Natural killer cell (primary cell): ENCODE measurements around the gene TMPRSS3. TPM values are rescaled to one million over a fixed set of nuclear protein-coding genes. Genes with fewer than 3 reads are reported as not detected.

Source experiments
- ATAC-seq, 3 donors: fragments of 150-1000 bp in 2 of 3; fragments of 200-7000 bp in 1 of 3; cut with Tn5 transposase; 1 replicate in 1 of 3; 2 replicates in 2 of 3; pipeline ENCODE4 v1.10.0; 2021; ENCODE audit warnings: mild to moderate bottlenecking in 2 of 3, moderate library complexity in 2 of 3
- DNase-seq, 2 donors: peaks; one replicate each; pipeline versions ENCODE4 v3.0.0 to v3.0.0-alpha.2; 2013 to 2021; ENCODE audit warnings: mixed read lengths in 1 of 2
- H3K27ac ChIP-seq: one replicate; pipeline ENCODE4 v1.5.1; 2013; ENCODE audit warnings: mild to moderate bottlenecking, low read length
- H3K27me3 ChIP-seq: one replicate; pipeline ENCODE4 v1.6.1; 2013; ENCODE audit warnings: low read length; ENCODE audit not compliant: control insufficient read depth, insufficient read depth
- H3K36me3 ChIP-seq: one replicate; pipeline ENCODE4 v1.6.1; 2013; ENCODE audit warnings: low read length; ENCODE audit not compliant: control insufficient read depth, insufficient read depth
- H3K4me1 ChIP-seq: one replicate; pipeline ENCODE4 v1.6.1; 2013; ENCODE audit warnings: low read length; ENCODE audit not compliant: control insufficient read depth, insufficient read depth
- H3K4me3 ChIP-seq: one replicate; pipeline ENCODE4 v1.5.1; 2013; ENCODE audit warnings: low read length
- H3K9me3 ChIP-seq: one replicate; pipeline ENCODE4 v1.6.1; 2013; ENCODE audit warnings: low read length; ENCODE audit not compliant: control insufficient read depth, insufficient read depth
- H3K27ac Mint-ChIP-seq, 2 donors: one replicate each; pipeline ENCODE4 v1.8.0; 2022; ENCODE audit warnings: mild to moderate bottlenecking in 2 of 2, mixed read lengths in 2 of 2, moderate library complexity in 1 of 2
- H3K27me3 Mint-ChIP-seq, 2 donors: one replicate each; pipeline ENCODE4 v1.8.0; 2022; ENCODE audit warnings: low read depth in 2 of 2, mixed read lengths in 2 of 2
- H3K36me3 Mint-ChIP-seq: one replicate; pipeline ENCODE4 v1.8.0; 2022; ENCODE audit warnings: mixed read lengths
- H3K4me1 Mint-ChIP-seq, 2 donors: one replicate each; pipeline ENCODE4 v1.8.0; 2022; ENCODE audit warnings: mixed read lengths in 2 of 2
- H3K4me3 Mint-ChIP-seq: one replicate; pipeline ENCODE4 v1.8.0; 2022; ENCODE audit warnings: mild to moderate bottlenecking, moderate library complexity, mixed read lengths
- H3K9me3 Mint-ChIP-seq, 2 donors: one replicate each; pipeline ENCODE4 v1.8.0; 2022; ENCODE audit warnings: mixed read lengths in 2 of 2
- WGBS: methylation state at CpG from one replicate; pipeline ENCODE4 v1.1.7; 2013; ENCODE audit warnings: missing lambda C conversion rate; ENCODE audit not compliant: insufficient coverage; 5-methylcytosine and 5-hydroxymethylcytosine counted together
- intact Hi-C: fragments of 100-400 bp; cut with micrococcal nuclease; formaldehyde crosslinking; loops from one replicate; pipeline ENCODE4 v1.14.2; 2022
- total RNA-seq, 4 donors: library from RNA; stranded (reverse); fragments of 120-200 nt in 1 of 4; gene quantifications; one replicate each; pipeline versions ENCODE4 v1.2.3 to v1.2.4, GENCODE V29; 2013 to 2022
- TF ChIP-seq, protein P1 (sequence below): fragments of 200-600 bp; IDR thresholded peaks from one replicate; pipeline ENCODE4 v1.8.0; 2022; ENCODE audit warnings: antibody characterized with exemption

TMPRSS3 gene
- total RNA-seq, 3 donors from 2014 or later (not counting 1 experiment from before 2014, with no cell fraction given), result 0.25 TPM; not detected in 2

GRCh38 chr21:42350927-42351426 lies 44.9 kb downstream of the TMPRSS3 start, which contains the start of gene TFF2:
Gene TFF2, minus strand, starts transcription at chr21:42350994. Its CDS starts 37 bp downstream, at chr21:42350957.
- DNase-seq, result no peak

GRCh38 chr21:42350318-42350910 lies 45.4 kb downstream of the TMPRSS3 start:
- H3K27me3 ChIP-seq, result no peaks in the 10 kb centered on the region
- ATAC-seq (no peak), DNase-seq (no peak)
- Mint-ChIP-seq H3K9me3 (peaks cover 0 to 6% of the 10 kb centered on the region in 2 donors), H3K36me3 (peaks cover 11% of the 10 kb centered on the region), H3K27ac (no peak overlapping the region), H3K4me1 (no peaks in the 10 kb centered on the region), H3K4me3 (no peak overlapping the region), H3K27me3 (peaks cover 20 to 32% of the 10 kb centered on the region in 2 donors)
- no peaks in the 10 kb centered on the region for H3K36me3 ChIP-seq
- intact Hi-C loops, result no loop called here
- 88% methylated on average over 11 of the region's 11 CpGs for WGBS
- H3K9me3 ChIP-seq, result peaks cover 3% of the 10 kb centered on the region
- TF ChIP-seq, protein P1, sequence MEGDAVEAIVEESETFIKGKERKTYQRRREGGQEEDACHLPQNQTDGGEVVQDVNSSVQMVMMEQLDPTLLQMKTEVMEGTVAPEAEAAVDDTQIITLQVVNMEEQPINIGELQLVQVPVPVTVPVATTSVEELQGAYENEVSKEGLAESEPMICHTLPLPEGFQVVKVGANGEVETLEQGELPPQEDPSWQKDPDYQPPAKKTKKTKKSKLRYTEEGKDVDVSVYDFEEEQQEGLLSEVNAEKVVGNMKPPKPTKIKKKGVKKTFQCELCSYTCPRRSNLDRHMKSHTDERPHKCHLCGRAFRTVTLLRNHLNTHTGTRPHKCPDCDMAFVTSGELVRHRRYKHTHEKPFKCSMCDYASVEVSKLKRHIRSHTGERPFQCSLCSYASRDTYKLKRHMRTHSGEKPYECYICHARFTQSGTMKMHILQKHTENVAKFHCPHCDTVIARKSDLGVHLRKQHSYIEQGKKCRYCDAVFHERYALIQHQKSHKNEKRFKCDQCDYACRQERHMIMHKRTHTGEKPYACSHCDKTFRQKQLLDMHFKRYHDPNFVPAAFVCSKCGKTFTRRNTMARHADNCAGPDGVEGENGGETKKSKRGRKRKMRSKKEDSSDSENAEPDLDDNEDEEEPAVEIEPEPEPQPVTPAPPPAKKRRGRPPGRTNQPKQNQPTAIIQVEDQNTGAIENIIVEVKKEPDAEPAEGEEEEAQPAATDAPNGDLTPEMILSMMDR, result no peak
- H3K4me3 ChIP-seq, result no peak overlapping the region
- no peaks in the 10 kb centered on the region for H3K4me1 ChIP-seq
- H3K27ac ChIP-seq, result no peak overlapping the region

More at GRCh38 chr21:42350927-42351426, 44.9 kb downstream of the TMPRSS3 start, which contains the start of gene TFF2:
- Mint-ChIP-seq H3K27ac (no peak within 1 kb of the TSS), H3K4me1 (no peaks in the 10 kb centered on the region), H3K36me3 (peaks cover 11% of the 10 kb centered on the region), H3K4me3 (no peak within 1 kb of the TSS), H3K9me3 (peaks cover 0 to 6% of the 10 kb centered on the region in 2 donors), H3K27me3 (peaks cover 23 to 37% of the 10 kb centered on the region in 2 donors)
- TF ChIP-seq, protein P1, result no peak
- intact Hi-C loops, result no loop called here
- H3K4me3 ChIP-seq, result no peak within 1 kb of the TSS
- no peaks in the 10 kb centered on the region for H3K36me3 ChIP-seq
- no peaks in the 10 kb centered on the region for H3K27me3 ChIP-seq
- no peak for ATAC-seq
- no peaks in the 10 kb centered on the region for H3K4me1 ChIP-seq
- WGBS, result 90% methylated on average over 13 of the region's 13 CpGs
- peaks cover 3% of the 10 kb centered on the region for H3K9me3 ChIP-seq
- H3K27ac ChIP-seq, result no peak within 1 kb of the TSS

DNA sequence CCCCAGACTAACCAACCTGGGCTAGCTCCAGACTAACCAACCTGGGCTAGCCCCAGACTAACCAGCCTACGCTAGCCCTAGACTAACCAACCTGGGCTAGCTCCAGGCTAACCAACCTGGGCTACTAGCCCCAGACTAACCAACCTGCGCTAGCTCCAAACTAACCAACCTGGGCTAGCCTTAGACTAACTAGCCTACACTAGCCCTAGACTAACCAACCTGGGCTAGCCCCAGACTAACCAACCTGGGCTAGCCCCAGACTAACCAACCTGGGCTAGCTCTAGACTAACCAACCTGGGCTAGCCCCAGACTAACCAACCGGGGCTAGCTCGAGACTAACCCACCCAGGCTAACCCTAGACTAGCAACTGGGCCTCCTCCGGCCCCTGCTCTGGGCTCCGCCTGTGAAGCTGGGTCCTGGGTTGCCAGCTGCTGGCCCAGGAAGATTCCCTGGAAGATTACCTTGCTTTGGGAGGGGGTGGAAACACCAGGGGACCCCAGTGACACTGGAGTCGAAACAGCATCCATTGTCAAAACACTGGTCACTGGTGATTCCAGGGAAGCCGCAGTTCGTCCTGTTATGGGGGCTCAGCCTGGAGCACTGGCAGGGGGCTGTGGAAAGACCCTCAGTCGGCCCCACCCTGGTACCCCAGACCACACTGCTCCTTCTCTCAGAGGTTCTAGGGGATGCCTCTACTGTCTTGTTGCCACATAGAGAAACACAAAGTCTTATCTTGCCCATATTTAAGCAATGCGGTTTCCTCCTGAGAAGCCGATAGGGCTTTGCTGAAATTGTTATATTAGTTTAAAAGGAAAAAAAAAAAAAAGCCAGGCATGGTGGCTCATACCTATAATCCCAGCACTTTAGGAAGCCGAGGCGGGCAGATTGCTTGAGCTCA lies 46.2 kb downstream of the TMPRSS3 start:
- no peak overlapping the region for H3K4me3 ChIP-seq
- H3K27me3 ChIP-seq, result no peaks in the 10 kb centered on the region
- Mint-ChIP-seq H3K36me3 (peaks cover 5% of the 10 kb centered on the region), H3K9me3 (peaks cover 0 to 4% of the 10 kb centered on the region in 2 donors), H3K27ac (no peak overlapping the region), H3K4me1 (no peaks in the 10 kb centered on the region), H3K27me3 (peaks cover 14 to 24% of the 10 kb centered on the region in 2 donors), H3K4me3 (no peak overlapping the region)
- H3K27ac ChIP-seq, result no peak overlapping the region
- intact Hi-C loops, result no loop called here
- H3K4me1 ChIP-seq, result no peaks in the 10 kb centered on the region
- H3K36me3 ChIP-seq, result no peaks in the 10 kb centered on the region
- ATAC-seq (no peak), DNase-seq (no peak)
- 86% methylated on average over 12 of the region's 14 CpGs for WGBS
- peaks cover 3% of the 10 kb centered on the region for H3K9me3 ChIP-seq
- TF ChIP-seq, protein P1, result no peak
